ENCODE results near the gene CLRN3.

- no peak for TF ChIP-seq CTCF (IDR thresholded peaks at IDR 0.05)
- no peak for TF ChIP-seq POLR2A (IDR thresholded peaks at IDR 0.05)
Measured at GRCh38 chr10:127875449-127875765, 17.3 kb downstream of the CLRN3 start.
